ENCODE measurements around the gene ANKRD34A. TPM values are rescaled to one million over a fixed set of nuclear protein-coding genes. Genes with fewer than 3 reads are reported as not detected.

Gene ANKRD34A
- total and polyA plus RNA-seq, 2 of the 13 experiments (the other 11 are each of a cell fraction or from before 2014, with no cell fraction given) = 0.05 to 0.07 TPM

GRCh38 chr1:145986551-145986950 is 22.2 kb upstream of the ANKRD34A start (continued):
- TF ChIP-seq ZNF383 (CRISPR knock-in tag; IDR thresholded peaks at IDR 0.05; ENCODE audit: borderline replicate concordance) = no peak
- no peak for TF ChIP-seq CENPX (CRISPR knock-in tag; IDR thresholded peaks at IDR 0.05)
- TF ChIP-seq NFYB (CRISPR knock-in tag; IDR thresholded peaks at IDR 0.05) = no peak
- no peak for TF ChIP-seq STAG1 (CRISPR knock-in tag; IDR thresholded peaks at IDR 0.05)
- no peak for TF ChIP-seq AGO1 (IDR thresholded peaks at IDR 0.05; ENCODE audit: low read depth, low read length, poor library complexity, severe bottlenecking)
- TF ChIP-seq RXRB (CRISPR knock-in tag; IDR thresholded peaks at IDR 0.05; ENCODE audit: borderline replicate concordance) = no peak
- no peak for TF ChIP-seq SMC3 (IDR thresholded peaks at IDR 0.05; ENCODE audit: low read length)
- TF ChIP-seq SUZ12 (IDR thresholded peaks at IDR 0.05; ENCODE audit: low read depth, low read length) = no peak
- no peak for TF ChIP-seq WIZ (CRISPR knock-in tag; IDR thresholded peaks at IDR 0.05)
- no peak for TF ChIP-seq MAFK (conservative IDR thresholded peaks at IDR 0.05 in 1 of 2, IDR thresholded peaks at IDR 0.05 in 1 of 2; ENCODE audit: low read length in 2 of 2)
- no peak for TF ChIP-seq ISL2 (CRISPR knock-in tag; IDR thresholded peaks at IDR 0.05)
- TF ChIP-seq, protein P1, sequence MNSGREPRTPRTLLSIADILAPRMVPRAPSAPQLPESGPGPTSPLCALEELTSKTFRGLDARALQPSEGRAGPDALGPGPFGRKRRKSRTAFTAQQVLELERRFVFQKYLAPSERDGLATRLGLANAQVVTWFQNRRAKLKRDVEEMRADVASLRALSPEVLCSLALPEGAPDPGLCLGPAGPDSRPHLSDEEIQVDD (CRISPR knock-in tag; IDR thresholded peaks at IDR 0.05; ENCODE audit: borderline replicate concordance) = no peak

GRCh38 chr1:145985502-145986439 is 21.4 kb upstream of the ANKRD34A start:
- BruUV-seq (replicated peaks) = no TSS peak
- no peak overlapping the region for H3K9ac ChIP-seq (ENCODE audit: insufficient read depth, low read depth, low read length)
- POLR2A ChIA-PET = interaction anchor here (0.6 to 2.1 kb wide), 3 partner anchors 21 to 109 kb away, joined by 3 to 7 read pairs (median 4); partner anchors contain the start of genes ANKRD34A, POLR3GL and RBM8A
- TF ChIP-seq TFDP1 (CRISPR knock-in tag; IDR thresholded peaks at IDR 0.05; ENCODE audit: borderline replicate concordance) (no peak), KDM5A (IDR thresholded peaks at IDR 0.05; ENCODE audit: borderline replicate concordance, low read length) (no peak), IRF2 (CRISPR knock-in tag; IDR thresholded peaks at IDR 0.05) (no peak), NFYC (CRISPR knock-in tag; IDR thresholded peaks at IDR 0.05) (0 out of 2 replicates have a peak, but pooled peaks have one; percentile 33), RFX1 (IDR thresholded peaks at IDR 0.05) (peak; percentile 58; the same call in 1 of the 2 replicates), EP300 (IDR thresholded peaks at IDR 0.05; ENCODE audit: low read depth in 2 of 2, low read length in 2 of 2) (0 out of 4 replicates have a peak, but pooled peaks of 1 of the 2 experiments have one; percentile 3), EP300 (CRISPR knock-in tag; IDR thresholded peaks at IDR 0.05; ENCODE audit: borderline replicate concordance) (no peak), NR2F1 (CRISPR knock-in tag; IDR thresholded peaks at IDR 0.05) (peak; percentile 24 to 43; a peak in 3 of 4 replicates)
- TF ChIP-seq, protein P2, sequence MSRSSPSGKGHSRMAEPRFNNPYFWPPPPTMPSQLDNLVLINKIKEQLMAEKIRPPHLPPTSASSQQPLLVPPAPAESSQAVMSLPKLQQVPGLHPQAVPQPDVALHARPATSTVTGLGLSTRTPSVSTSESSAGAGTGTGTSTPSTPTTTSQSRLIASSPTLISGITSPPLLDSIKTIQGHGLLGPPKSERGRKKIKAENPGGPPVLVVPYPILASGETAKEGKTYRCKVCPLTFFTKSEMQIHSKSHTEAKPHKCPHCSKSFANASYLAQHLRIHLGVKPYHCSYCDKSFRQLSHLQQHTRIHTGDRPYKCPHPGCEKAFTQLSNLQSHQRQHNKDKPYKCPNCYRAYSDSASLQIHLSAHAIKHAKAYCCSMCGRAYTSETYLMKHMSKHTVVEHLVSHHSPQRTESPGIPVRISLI (CRISPR knock-in tag; IDR thresholded peaks at IDR 0.05; ENCODE audit: borderline replicate concordance) = peak; percentile 69

More at GRCh38 chr1:145985502-145986439, 21.4 kb upstream of the ANKRD34A start:
- FAIRE-seq (peak; percentile 56), ATAC-seq (peak; percentile 44), DNase-seq (ENCODE audit: low spot score) (peak; percentile 56)
- intact Hi-C loops (cut with micrococcal nuclease; ENCODE audit: unreplicated experiment) (loop anchor here (2.0 kb wide), 1 partner anchor 13 kb away; no protein-coding TSS in a partner anchor), in situ Hi-C loops (cut with HindIII; ENCODE audit: extremely low pct_ligation_motif_present, low pct_unique_long_range_greater_than_20kb) (no loop called here)
- no peaks in the 10 kb centered on the region for H3K79me2 ChIP-seq (ENCODE audit: insufficient read depth, low read length)
- H3K27ac ChIP-seq (ENCODE audit: extremely low read length, insufficient read depth, low read length) = no peak overlapping the region
- peak overlapping the region; percentile 11 to 51 (median 14); a peak in 3 of 6 replicates for H3K4me3 ChIP-seq (replicated peaks in 1 of 3; ENCODE audit: insufficient read depth in 1 of 3, low read depth in 2 of 3, low read length in 3 of 3)
- peaks cover 76% of the 10 kb centered on the region for H3K4me1 ChIP-seq (ENCODE audit: insufficient read depth, low read length)
- 9% methylated on average over 15 of the region's 15 CpGs for WGBS (ENCODE audit: low lambda C conversion rate)
- H3K4me2 ChIP-seq (ENCODE audit: low read depth, low read length) = peak overlapping the region; percentile 79
- no peaks in the 10 kb centered on the region for H4K20me1 ChIP-seq (ENCODE audit: insufficient read depth, low read length)
- no peaks in the 10 kb centered on the region for H3K27me3 ChIP-seq (ENCODE audit: control insufficient read depth in 1 of 2, insufficient read depth in 2 of 2, low read length in 2 of 2)
- H3K9me3 ChIP-seq (ENCODE audit: low read length) = no peaks in the 10 kb centered on the region
- H3K36me3 ChIP-seq (replicated peaks in 1 of 2; ENCODE audit: control insufficient read depth in 1 of 2, insufficient read depth in 2 of 2, low read length in 2 of 2) = no peaks in the 10 kb centered on the region
- peak overlapping the region; percentile 11 for H2AFZ ChIP-seq (ENCODE audit: low read length)
- CTCF ChIA-PET (ENCODE audit: low intra/inter-chr PET ratio, low total read pairs) = no interaction called here
